Nephron (organoid): ENCODE measurements around the gene ASTN1.
A peak's percentile ranks its signal among the peaks of the same experiment; 100 is the strongest.

Experiments
- H3K27ac Mint-ChIP-seq, 3 experiments: 2 replicates each; pipeline ENCODE4 v1.8.0; 2020; ENCODE audit warnings: mixed read lengths in 3 of 3, mild to moderate bottlenecking in 2 of 3, moderate library complexity in 1 of 3
- H3K27me3 Mint-ChIP-seq: 2 replicates; pipeline ENCODE4 v1.8.0; 2021; ENCODE audit warnings: low read depth, mild to moderate bottlenecking, moderate library complexity, mixed read lengths
- H3K36me3 Mint-ChIP-seq: 2 replicates; pipeline ENCODE4 v1.8.0; 2020; ENCODE audit warnings: low read depth, mixed read lengths
- H3K4me1 Mint-ChIP-seq: 2 replicates; pipeline ENCODE4 v1.8.0; 2020; ENCODE audit warnings: mixed read lengths
- H3K4me3 Mint-ChIP-seq, 3 experiments: 2 replicates each; pipeline ENCODE4 v1.8.0; 2020; ENCODE audit warnings: mild to moderate bottlenecking in 3 of 3, mixed read lengths in 3 of 3, moderate library complexity in 2 of 3
- H3K9me3 Mint-ChIP-seq: 2 replicates; pipeline ENCODE4 v1.8.0; 2020; ENCODE audit warnings: mixed read lengths
- CTCF ChIP-seq, 3 experiments: fragments of 200-600 bp; sonication (generic); IDR thresholded peaks; one replicate each; pipeline ENCODE4 v1.5.0; 2021; ENCODE audit warnings: antibody characterized with exemption in 3 of 3; ENCODE audit not compliant: unreplicated experiment in 3 of 3

Gene ASTN1

GRCh38 chr1:177043597-177043996 lies 120.9 kb downstream of the ASTN1 start:
- no peaks in the 10 kb centered on the region for H3K9me3 Mint-ChIP-seq
- H3K27me3 Mint-ChIP-seq: no peaks in the 10 kb centered on the region
- no peaks in the 10 kb centered on the region for H3K36me3 Mint-ChIP-seq
- no peak for TF ChIP-seq CTCF (IDR thresholded peaks at IDR 0.05; ENCODE audit: unreplicated experiment in 3 of 3)
- H3K27ac Mint-ChIP-seq: no peak overlapping the region
- H3K4me3 Mint-ChIP-seq: no peak overlapping the region
- no peaks in the 10 kb centered on the region for H3K4me1 Mint-ChIP-seq

DNA sequence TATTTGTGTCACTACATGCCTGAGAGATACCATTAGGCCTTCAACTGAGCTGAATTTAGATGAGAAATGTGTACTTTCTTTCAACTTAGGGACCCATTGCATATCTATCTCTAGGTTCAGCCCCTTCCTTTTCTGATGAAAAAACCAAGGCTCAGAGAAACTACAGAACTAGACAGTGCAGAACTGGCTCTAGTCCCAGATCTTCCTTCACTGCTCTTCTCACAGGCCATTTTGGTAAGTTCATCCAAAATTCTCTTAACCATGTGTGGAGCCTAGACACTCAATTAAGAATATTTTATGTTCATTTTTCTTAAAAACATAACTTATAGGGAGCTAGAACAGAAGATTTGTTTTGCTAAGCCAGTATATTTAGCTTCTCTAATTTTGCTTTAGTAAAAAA lies 128.9 kb downstream of the ASTN1 start:
- H3K9me3 Mint-ChIP-seq: no peaks in the 10 kb centered on the region
- H3K4me3 Mint-ChIP-seq: no peak overlapping the region
- peaks cover 26% of the 10 kb centered on the region for H3K4me1 Mint-ChIP-seq
- no peaks in the 10 kb centered on the region for H3K36me3 Mint-ChIP-seq
- TF ChIP-seq CTCF (IDR thresholded peaks at IDR 0.05; ENCODE audit: unreplicated experiment in 3 of 3): no peak
- H3K27ac Mint-ChIP-seq: peak overlapping the region in 2 of 3 experiments; percentile 19 to 77
- H3K27me3 Mint-ChIP-seq: peaks cover 5% of the 10 kb centered on the region

DNA sequence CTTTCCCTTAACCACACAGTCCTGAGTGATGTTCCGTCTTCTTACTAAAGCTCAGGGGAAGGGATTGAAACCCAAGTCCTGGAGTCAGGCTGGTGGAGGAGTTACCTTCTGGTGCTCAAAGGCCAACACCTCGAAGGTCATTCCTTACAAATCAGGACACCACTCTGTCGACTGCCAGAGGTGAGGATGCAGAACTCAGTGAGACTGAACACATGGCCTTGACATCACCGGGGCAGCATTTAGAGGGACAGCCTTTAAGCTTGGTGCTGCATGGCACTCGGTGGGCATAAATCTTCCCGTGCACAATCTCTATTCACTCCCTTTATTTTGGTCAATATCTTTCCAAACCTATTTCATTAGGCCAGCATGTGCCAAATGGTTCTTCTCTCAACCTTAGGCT lies 130.9 kb downstream of the ASTN1 start:
- Mint-ChIP-seq H3K4me1 (peaks cover 26% of the 10 kb centered on the region), H3K9me3 (no peaks in the 10 kb centered on the region), H3K27me3 (peaks cover 5% of the 10 kb centered on the region), H3K36me3 (peaks cover 4% of the 10 kb centered on the region), H3K4me3 (no peak overlapping the region), H3K27ac (peak overlapping the region in 1 of 3 experiments; percentile 35)
- TF ChIP-seq CTCF (IDR thresholded peaks at IDR 0.05; ENCODE audit: unreplicated experiment in 3 of 3): no peak

DNA sequence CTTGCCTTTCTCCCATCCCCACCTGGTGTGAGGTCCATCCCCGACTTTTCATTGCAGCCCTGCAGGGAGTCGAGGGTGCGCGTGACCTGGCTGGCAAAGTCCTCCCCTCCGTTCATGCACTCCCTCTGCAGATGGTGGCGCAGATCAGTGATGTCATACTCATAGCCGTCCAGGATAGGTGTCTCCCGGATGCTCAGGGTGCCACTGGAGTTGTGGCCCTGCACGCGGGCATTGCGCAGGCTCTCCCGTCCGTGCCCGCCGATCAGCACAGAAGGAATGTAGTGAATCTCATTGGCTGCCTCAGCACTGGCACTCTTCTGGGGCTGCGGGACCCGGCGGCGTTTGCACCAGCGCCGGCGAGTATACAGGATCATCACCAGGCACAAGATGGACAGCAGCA lies 132.1 kb downstream of the ASTN1 start:
- no peaks in the 10 kb centered on the region for H3K9me3 Mint-ChIP-seq

DNA sequence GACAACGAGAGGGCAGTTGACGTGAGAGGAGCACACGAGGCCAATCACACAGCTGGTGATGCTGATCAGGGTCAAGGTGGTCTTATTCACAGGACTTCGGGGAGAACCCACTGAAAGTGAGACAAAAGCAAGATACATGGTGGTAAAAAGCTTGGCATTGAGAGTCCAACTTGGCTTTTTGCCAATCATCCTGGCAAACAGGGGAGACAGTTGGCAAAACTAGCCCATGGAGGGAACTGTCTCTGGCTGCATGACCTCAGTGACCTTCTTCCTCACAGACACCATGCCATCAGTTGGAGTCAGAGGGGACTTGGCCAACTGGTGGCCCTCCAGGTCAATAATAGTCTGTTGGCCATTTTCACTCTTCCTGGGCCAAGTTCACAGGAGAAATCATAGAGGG lies 139.9 kb downstream of the ASTN1 start:
- Mint-ChIP-seq H3K4me1 (peaks cover 19% of the 10 kb centered on the region), H3K27me3 (peaks cover 7% of the 10 kb centered on the region), H3K4me3 (no peak overlapping the region), H3K9me3 (no peaks in the 10 kb centered on the region), H3K27ac (no peak overlapping the region), H3K36me3 (peaks cover 6% of the 10 kb centered on the region)
- no peak for TF ChIP-seq CTCF (IDR thresholded peaks at IDR 0.05; ENCODE audit: unreplicated experiment in 3 of 3)

More for the DNA sequence above, 132.1 kb downstream of the ASTN1 start:
- peaks cover 4% of the 10 kb centered on the region for H3K36me3 Mint-ChIP-seq
- no peak overlapping the region for H3K4me3 Mint-ChIP-seq
- peaks cover 26% of the 10 kb centered on the region for H3K4me1 Mint-ChIP-seq
- no peak overlapping the region for H3K27ac Mint-ChIP-seq
- TF ChIP-seq CTCF (IDR thresholded peaks at IDR 0.05; ENCODE audit: unreplicated experiment in 3 of 3): no peak
- H3K27me3 Mint-ChIP-seq: peaks cover 5% of the 10 kb centered on the region

DNA sequence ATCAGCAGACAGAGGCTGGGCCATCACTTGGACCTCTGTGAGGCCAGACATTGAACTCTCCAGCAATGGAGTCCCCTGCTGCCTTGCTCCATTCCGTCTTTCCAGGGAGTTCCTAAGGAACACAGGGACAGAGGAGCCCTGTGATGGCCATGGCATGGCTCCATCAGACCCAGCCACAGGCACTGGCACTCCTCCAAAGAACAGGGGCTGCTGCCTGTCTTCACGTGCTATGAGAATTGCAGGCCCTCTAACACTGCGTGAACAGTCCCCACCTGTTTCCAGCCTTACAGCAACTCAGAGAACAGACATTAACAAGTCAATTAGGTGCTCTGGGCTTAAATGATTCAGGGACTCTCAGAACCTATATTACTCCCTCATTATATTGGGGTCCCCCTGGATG lies 140.8 kb downstream of the ASTN1 start:
- H3K27ac Mint-ChIP-seq: no peak overlapping the region
- no peak overlapping the region for H3K4me3 Mint-ChIP-seq
- no peaks in the 10 kb centered on the region for H3K9me3 Mint-ChIP-seq
- peaks cover 3% of the 10 kb centered on the region for H3K36me3 Mint-ChIP-seq
- H3K27me3 Mint-ChIP-seq: peaks cover 7% of the 10 kb centered on the region
- H3K4me1 Mint-ChIP-seq: peaks cover 19% of the 10 kb centered on the region
- TF ChIP-seq CTCF (IDR thresholded peaks at IDR 0.05; ENCODE audit: unreplicated experiment in 3 of 3): no peak
